HG03457 (cell line): ENCODE data around the gene SLC28A3.

Source experiments
- ATAC-seq: cut with Tn5 transposase; IDR thresholded peaks from one replicate; pipeline ENCODE4 v1.9.1; 2021; ENCODE audit warnings: moderate number of reproducible peaks; ENCODE audit not compliant: unreplicated experiment

The SLC28A3 gene

GRCh38 chr9:84255696-84256095, 84.9 kb downstream of the SLC28A3 start:
- no peak for ATAC-seq

- ATAC-seq, result no peak
These were observed 85.6 kb downstream of the SLC28A3 start for GRCh38 chr9:84254972-84255371.

- no peak for ATAC-seq
These were observed 88.6 kb downstream of the SLC28A3 start for GRCh38 chr9:84251921-84252320.

GRCh38 chr9:84241817-84242373, 98.7 kb downstream of the SLC28A3 start:
- ATAC-seq, result no peak

- ATAC-seq, result no peak
These were observed 101.2 kb downstream of the SLC28A3 start for GRCh38 chr9:84239343-84239742.

GRCh38 chr9:84238652-84239051, 101.9 kb downstream of the SLC28A3 start:
- ATAC-seq, result no peak

GRCh38 chr9:84235511-84235910, 105.0 kb downstream of the SLC28A3 start:
- no peak for ATAC-seq

GRCh38 chr9:84230355-84231145, 110.0 kb downstream of the SLC28A3 start:
- ATAC-seq, result no peak

GRCh38 chr9:84229191-84229590, 111.4 kb downstream of the SLC28A3 start:
- ATAC-seq, result no peak

- no peak for ATAC-seq
These were observed 112.3 kb downstream of the SLC28A3 start for GRCh38 chr9:84228130-84228720.

GRCh38 chr9:84226126-84226525, 114.4 kb downstream of the SLC28A3 start:
- ATAC-seq, result no peak
